ENCODE measurements around the gene DDX60.
A peak's percentile ranks its signal among the peaks of the same experiment; 100 is the strongest.

Gene DDX60

GRCh38 chr4:168304744-168305459 is 13.7 kb downstream of the DDX60 start (continued):
- TF ChIP-seq ZNF518A (tag by site-specific recombination; conservative IDR thresholded peaks at IDR 0.05; ENCODE audit: low read depth) (peak; percentile 34; the same call in 1 of the 2 replicates), ZNF26 (tag by site-specific recombination; IDR thresholded peaks at IDR 0.05) (no peak), OSR2 (tag by site-specific recombination; IDR thresholded peaks at IDR 0.05) (peak; percentile 84), ZBTB48 (tag by site-specific recombination; IDR thresholded peaks at IDR 0.05) (no peak), FEZF1 (tag by site-specific recombination; IDR thresholded peaks at IDR 0.05) (peak; percentile 78), ZBTB44 (tag by site-specific recombination; IDR thresholded peaks at IDR 0.05) (peak; percentile 97), ZBTB7A (tag by site-specific recombination; IDR thresholded peaks at IDR 0.05; ENCODE audit: low read depth) (0 out of 2 replicates have a peak, but pooled peaks have one; percentile 36), ZNF629 (tag by site-specific recombination; IDR thresholded peaks at IDR 0.05) (peak; percentile 94), ZNF362 (tag by site-specific recombination; IDR thresholded peaks at IDR 0.05) (peak; percentile 57; the same call in 1 of the 2 replicates), ZBTB1 (tag by site-specific recombination; IDR thresholded peaks at IDR 0.05) (peak; percentile 31; the same call in 1 of the 2 replicates), SP2 (tag by site-specific recombination; IDR thresholded peaks at IDR 0.05) (0 out of 2 replicates have a peak, but pooled peaks have one; percentile 8), BCL6B (tag by site-specific recombination; IDR thresholded peaks at IDR 0.05) (peak; percentile 82), PRDM6 (tag by site-specific recombination; IDR thresholded peaks at IDR 0.05) (peak; percentile 87), ZNF398 (tag by site-specific recombination; IDR thresholded peaks at IDR 0.05) (peak; percentile 41; the same call in 1 of the 2 replicates), ZNF692 (tag by site-specific recombination; IDR thresholded peaks at IDR 0.05) (peak; percentile 62; the same call in 1 of the 2 replicates), INSM2 (tag by site-specific recombination; IDR thresholded peaks at IDR 0.05) (peak; percentile 97), ZXDB (tag by site-specific recombination; IDR thresholded peaks at IDR 0.05) (peak; percentile 52; the same call in 1 of the 2 replicates), ZNF561 (tag by site-specific recombination; IDR thresholded peaks at IDR 0.05; ENCODE audit: borderline replicate concordance) (no peak), ZNF558 (tag by site-specific recombination; IDR thresholded peaks at IDR 0.05) (peak; percentile 66; the same call in 1 of the 2 replicates)
